Spleen (tissue), 7 donors: Measurements from ENCODE around the gene NYAP2.

Experiments
- CTCF ChIP-seq, 11 experiments: fragments of 200-600 bp in 7 of 11; fragments of 450-650 bp in 4 of 11; sonication (generic) in 4 of 11; IDR thresholded peaks in 8 of 11; conservative IDR thresholded peaks in 3 of 11; 1 replicate in 7 of 11; 2 replicates in 4 of 11; pipeline versions ENCODE4 v1.4.0 to v1.8.0; 2016 to 2021; ENCODE audit warnings: antibody characterized with exemption in 11 of 11, inconsistent platforms in 4 of 11, mild to moderate bottlenecking in 1 of 11
- POLR2A ChIP-seq, 3 donors: fragments of 450-650 bp; IDR thresholded peaks; one replicate each; pipeline ENCODE4 v1.5.1; 2017; ENCODE audit warnings: antibody characterized with exemption in 3 of 3, mild to moderate bottlenecking in 1 of 3
- donor health status: DM: no; HTN: no; CAD: no; lungs with moderate emphysema.
- donor health status: DM: no; HTN: no; CAD: no.
- donor health status: DM: no; HTN: no; CAD: no.

GRCh38 chr2:225584796-225585195 is 185.3 kb downstream of the NYAP2 start:
- no peak for TF ChIP-seq CTCF (IDR thresholded peaks at IDR 0.05 in 8 of 11, conservative IDR thresholded peaks at IDR 0.05 in 3 of 11)
- no peak for TF ChIP-seq POLR2A (IDR thresholded peaks at IDR 0.05)
